HepG2 (cell line): ENCODE measurements around the gene RNF213. TPM values are rescaled to one million over a fixed set of nuclear protein-coding genes. Genes with fewer than 3 reads are reported as not detected.

Source experiments
- CENPX ChIP-seq: sonication (generic); formaldehyde crosslinking; IDR thresholded peaks from 2 replicates; pipeline ENCODE4 v1.9.0; 2021; ENCODE audit warnings: mild to moderate bottlenecking, missing genetic modification reagents, moderate library complexity
- FLYWCH1 ChIP-seq: sonication (generic); formaldehyde crosslinking; IDR thresholded peaks from 2 replicates; pipeline ENCODE4 v1.8.1; 2023; ENCODE audit warnings: mild to moderate bottlenecking, missing genetic modification reagents
- FOXA3 ChIP-seq: IDR thresholded peaks from 2 replicates; pipeline ENCODE4 v1.6.1; 2016; ENCODE audit warnings: missing genetic modification reagents, missing compliant biosample characterization
- FUBP1 ChIP-seq: sonication (generic); formaldehyde crosslinking; IDR thresholded peaks from 2 replicates; pipeline ENCODE4 v1.5.1; 2020; ENCODE audit warnings: missing genetic modification reagents, mild to moderate bottlenecking, borderline replicate concordance
- JDP2 ChIP-seq: sonication (generic); formaldehyde crosslinking; IDR thresholded peaks from 2 replicates; pipeline ENCODE4 v1.8.1; 2022; ENCODE audit warnings: missing genetic modification reagents, borderline replicate concordance
- MBD4 ChIP-seq: IDR thresholded peaks from 2 replicates; pipeline ENCODE4 v1.6.1; 2012; ENCODE audit warnings: low read length, inconsistent platforms, borderline replicate concordance
- MTA1 ChIP-seq: sonication (generic); formaldehyde crosslinking; IDR thresholded peaks from 2 replicates; pipeline ENCODE4 v1.4.0; 2020; ENCODE audit warnings: missing genetic modification reagents, mild to moderate bottlenecking, borderline replicate concordance
- NR2C2 ChIP-seq: sonication (generic); formaldehyde crosslinking; IDR thresholded peaks from 2 replicates; pipeline ENCODE4 v1.4.0; 2020; ENCODE audit warnings: missing genetic modification reagents, mild to moderate bottlenecking, moderate library complexity, borderline replicate concordance
- NRL ChIP-seq: sonication (generic); formaldehyde crosslinking; IDR thresholded peaks from 2 replicates; pipeline ENCODE4 v1.5.0; 2020; ENCODE audit warnings: missing genetic modification reagents, mild to moderate bottlenecking, moderate library complexity, borderline replicate concordance
- POLR2AphosphoS2 ChIP-seq: IDR thresholded peaks from 2 replicates; pipeline ENCODE4 v1.6.1; 2011; ENCODE audit warnings: low read depth, low read length, improper control_type of control experiment
- RCOR2 ChIP-seq: IDR thresholded peaks from 2 replicates; pipeline ENCODE4 v1.6.1; 2016; ENCODE audit warnings: missing biosample characterization, missing genetic modification reagents
- REXO4 ChIP-seq: sonication (generic); formaldehyde crosslinking; IDR thresholded peaks from 2 replicates; pipeline ENCODE4 v1.8.0; 2022; ENCODE audit warnings: missing genetic modification reagents, mild to moderate bottlenecking, borderline replicate concordance
- SIN3A ChIP-seq: IDR thresholded peaks from 2 replicates; pipeline ENCODE4 v1.6.1; 2011; ENCODE audit warnings: low read depth, mild to moderate bottlenecking, control low read depth, low read length, borderline replicate concordance
- SMC3 ChIP-seq: IDR thresholded peaks from 2 replicates; pipeline ENCODE4 v1.6.1; 2011; ENCODE audit warnings: low read length, improper control_type of control experiment
- SNAPC5 ChIP-seq: sonication (generic); formaldehyde crosslinking; IDR thresholded peaks from 2 replicates; pipeline ENCODE4 v1.8.1; 2023; ENCODE audit warnings: mild to moderate bottlenecking, missing genetic modification reagents, borderline replicate concordance
- SOX5 ChIP-seq: IDR thresholded peaks from 2 replicates; pipeline ENCODE4 v1.6.1; 2016; ENCODE audit warnings: borderline replicate concordance
- SUZ12 ChIP-seq: fragments of 150-350 bp; IDR thresholded peaks from 2 replicates; pipeline ENCODE4 v1.6.1; 2014; ENCODE audit warnings: low read depth, low read length
- ZNF138 ChIP-seq: sonication (generic); formaldehyde crosslinking; IDR thresholded peaks from 2 replicates; pipeline ENCODE4 v1.5.0; 2020; ENCODE audit warnings: mild to moderate bottlenecking, low read depth, missing genetic modification reagents
- ZNF24 ChIP-seq: fragments of 450-650 bp; IDR thresholded peaks from 2 replicates; pipeline ENCODE4 v1.6.1; 2017; ENCODE audit warnings: antibody characterized with exemption, mild to moderate bottlenecking
- ZNF260 ChIP-seq: sonication (generic); formaldehyde crosslinking; IDR thresholded peaks from 2 replicates; pipeline ENCODE4 v1.4.0; 2020; ENCODE audit warnings: missing genetic modification reagents, low read depth, mild to moderate bottlenecking, borderline replicate concordance
- ZNF350 ChIP-seq: sonication (generic); formaldehyde crosslinking; IDR thresholded peaks from 2 replicates; pipeline ENCODE4 v1.4.0; 2020; ENCODE audit warnings: mild to moderate bottlenecking, low read depth, missing genetic modification reagents, borderline replicate concordance
- ZNF749 ChIP-seq: sonication (generic); formaldehyde crosslinking; IDR thresholded peaks from 2 replicates; pipeline ENCODE4 v1.8.0; 2022; ENCODE audit warnings: mild to moderate bottlenecking, missing genetic modification reagents, moderate library complexity, borderline replicate concordance
- ZNF879 ChIP-seq: sonication (generic); formaldehyde crosslinking; IDR thresholded peaks from 2 replicates; pipeline ENCODE4 v1.8.1; 2023; ENCODE audit warnings: missing genetic modification reagents
- polyA plus RNA-seq, 8 experiments: library from polyadenylated mRNA; depleted of rRNA in 3 of 8; stranded (reverse) in 7 of 8; unstranded in 1 of 8; fragments of >200 nt; fragmentation: Illumina TruSeq in 4 of 8; extraction: Trizol in 4 of 8; gene quantifications; 2 replicates each; pipeline versions ENCODE4 v1.2.1 to v1.2.3, GENCODE V29; 2011 to 2016; ENCODE audit warnings: low read depth in 4 of 8, missing spikeins in 1 of 8, mixed read lengths in 1 of 8; ENCODE audit not compliant: insufficient read depth in 1 of 8
- total RNA-seq, 5 experiments: library from RNA; depleted of rRNA; stranded (reverse); fragments of >200 nt; fragmentation: Illumina TruSeq; extraction: Trizol; gene quantifications; 2 replicates each; pipeline ENCODE4 v1.2.3, GENCODE V29; 2016; ENCODE audit warnings: low read depth in 1 of 5
- TF ChIP-seq, protein P1 (sequence below): sonication (generic); formaldehyde crosslinking; IDR thresholded peaks from 2 replicates; pipeline ENCODE4 v1.9.0; 2021; ENCODE audit warnings: missing genetic modification reagents, borderline replicate concordance
- TF ChIP-seq, protein P2 (sequence below): sonication (generic); formaldehyde crosslinking; IDR thresholded peaks from 2 replicates; pipeline ENCODE4 v1.4.0; 2020; ENCODE audit warnings: missing genetic modification reagents, low read depth, mild to moderate bottlenecking, borderline replicate concordance

RNF213 gene
- total and polyA plus RNA-seq, 2 of the 13 experiments (the other 11 are each of a cell fraction or from before 2014, with no cell fraction given) = 38.6 to 38.7 TPM

- TF ChIP-seq SOX5 (CRISPR knock-in tag) (0 out of 2 replicates have a peak, but pooled peaks have one; percentile 33), SNAPC5 (CRISPR knock-in tag) (no peak), MBD4 (no peak), REXO4 (CRISPR knock-in tag) (no peak), RCOR2 (CRISPR knock-in tag) (no peak), POLR2AphosphoS2 (no peak), ZNF24 (no peak), ZNF879 (CRISPR knock-in tag) (no peak), SMC3 (peak; percentile 78; the same call in 1 of the 2 replicates), ZNF260 (CRISPR knock-in tag) (no peak), JDP2 (no peak), SUZ12 (no peak; the same call in 1 of the 2 replicates), NRL (CRISPR knock-in tag) (peak; percentile 22; the same call in 1 of the 2 replicates), ZNF749 (CRISPR knock-in tag) (no peak), CENPX (CRISPR knock-in tag) (no peak), FUBP1 (CRISPR knock-in tag) (no peak), FLYWCH1 (CRISPR knock-in tag) (no peak), ZNF138 (CRISPR knock-in tag) (no peak), ZNF350 (peak; percentile 78; the same call in 1 of the 2 replicates), FOXA3 (peak; percentile 15; the same call in 1 of the 2 replicates), SIN3A (no peak), NR2C2 (CRISPR knock-in tag) (no peak), MTA1 (CRISPR knock-in tag) (no peak)
- TF ChIP-seq, protein P1, sequence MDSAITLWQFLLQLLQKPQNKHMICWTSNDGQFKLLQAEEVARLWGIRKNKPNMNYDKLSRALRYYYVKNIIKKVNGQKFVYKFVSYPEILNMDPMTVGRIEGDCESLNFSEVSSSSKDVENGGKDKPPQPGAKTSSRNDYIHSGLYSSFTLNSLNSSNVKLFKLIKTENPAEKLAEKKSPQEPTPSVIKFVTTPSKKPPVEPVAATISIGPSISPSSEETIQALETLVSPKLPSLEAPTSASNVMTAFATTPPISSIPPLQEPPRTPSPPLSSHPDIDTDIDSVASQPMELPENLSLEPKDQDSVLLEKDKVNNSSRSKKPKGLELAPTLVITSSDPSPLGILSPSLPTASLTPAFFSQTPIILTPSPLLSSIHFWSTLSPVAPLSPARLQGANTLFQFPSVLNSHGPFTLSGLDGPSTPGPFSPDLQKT (CRISPR knock-in tag) = no peak
- TF ChIP-seq, protein P2, sequence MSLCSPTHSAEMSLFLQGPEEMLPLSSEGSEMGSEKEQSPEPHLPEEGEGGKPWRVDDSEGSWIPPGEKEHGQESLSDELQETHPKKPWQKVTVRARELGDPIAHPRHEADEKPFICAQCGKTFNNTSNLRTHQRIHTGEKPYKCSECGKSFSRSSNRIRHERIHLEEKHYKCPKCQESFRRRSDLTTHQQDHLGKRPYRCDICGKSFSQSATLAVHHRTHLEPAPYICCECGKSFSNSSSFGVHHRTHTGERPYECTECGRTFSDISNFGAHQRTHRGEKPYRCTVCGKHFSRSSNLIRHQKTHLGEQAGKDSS (CRISPR knock-in tag) = peak; percentile 88; the same call in 1 of the 2 replicates
These were observed 166.1 kb downstream of the RNF213 start (continued) for GRCh38 chr17:80426671-80427326.
